ENCODE measurements around the gene TMED6. TPM values are rescaled to one million over a fixed set of nuclear protein-coding genes. Genes with fewer than 3 reads are reported as not detected.

TMED6 gene
- total RNA-seq, 1 experiment from 2014 or later, result 2.4 TPM

- no peaks in the 10 kb centered on the region for H3K27me3 Mint-ChIP-seq (ENCODE audit: insufficient read depth, unreplicated experiment)
- H3K9me3 Mint-ChIP-seq (ENCODE audit: unreplicated experiment), result no peaks in the 10 kb centered on the region
- Histone ChIP-seq H3K9me3 (no peaks in the 10 kb centered on the region), H3K4me1 (peaks cover 26% of the 10 kb centered on the region), H3K4me3 (ENCODE audit: low read depth, low read length) (no peak overlapping the region), H3K36me3 (ENCODE audit: control insufficient read depth, insufficient read depth, low read length) (peaks cover 19% of the 10 kb centered on the region), H3K27me3 (replicated peaks; ENCODE audit: control insufficient read depth, insufficient read depth, low read length) (no peaks in the 10 kb centered on the region)
- DNase-seq, result peak in 1 of 2 experiments; percentile 29
- peak overlapping the region; percentile 56 for H3K4me3 Mint-ChIP-seq (ENCODE audit: unreplicated experiment)
- peak overlapping the region; percentile 70 for H3K27ac Mint-ChIP-seq (ENCODE audit: unreplicated experiment)
- no TSS peak for BruUV-seq (replicated peaks)
- H3K4me1 Mint-ChIP-seq (ENCODE audit: low read depth, unreplicated experiment), result peaks cover 31% of the 10 kb centered on the region
- POLR2A ChIA-PET, result interaction anchor here (0.6 to 1.7 kb wide), 2 partner anchors 8 to 193 kb away, joined by 3 to 7 read pairs; no protein-coding TSS in a partner anchor
- intact Hi-C loops (cut with micrococcal nuclease; ENCODE audit: unreplicated experiment), result no loop called here
- peaks cover 100% of the 10 kb centered on the region for H3K36me3 Mint-ChIP-seq (ENCODE audit: insufficient read depth, unreplicated experiment)
- CTCF ChIA-PET, result interaction anchor here (0.9 to 1.4 kb wide), 2 partner anchors 138 to 175 kb away, joined by 4 read pairs; no protein-coding TSS in a partner anchor
- TF ChIP-seq, protein P1, sequence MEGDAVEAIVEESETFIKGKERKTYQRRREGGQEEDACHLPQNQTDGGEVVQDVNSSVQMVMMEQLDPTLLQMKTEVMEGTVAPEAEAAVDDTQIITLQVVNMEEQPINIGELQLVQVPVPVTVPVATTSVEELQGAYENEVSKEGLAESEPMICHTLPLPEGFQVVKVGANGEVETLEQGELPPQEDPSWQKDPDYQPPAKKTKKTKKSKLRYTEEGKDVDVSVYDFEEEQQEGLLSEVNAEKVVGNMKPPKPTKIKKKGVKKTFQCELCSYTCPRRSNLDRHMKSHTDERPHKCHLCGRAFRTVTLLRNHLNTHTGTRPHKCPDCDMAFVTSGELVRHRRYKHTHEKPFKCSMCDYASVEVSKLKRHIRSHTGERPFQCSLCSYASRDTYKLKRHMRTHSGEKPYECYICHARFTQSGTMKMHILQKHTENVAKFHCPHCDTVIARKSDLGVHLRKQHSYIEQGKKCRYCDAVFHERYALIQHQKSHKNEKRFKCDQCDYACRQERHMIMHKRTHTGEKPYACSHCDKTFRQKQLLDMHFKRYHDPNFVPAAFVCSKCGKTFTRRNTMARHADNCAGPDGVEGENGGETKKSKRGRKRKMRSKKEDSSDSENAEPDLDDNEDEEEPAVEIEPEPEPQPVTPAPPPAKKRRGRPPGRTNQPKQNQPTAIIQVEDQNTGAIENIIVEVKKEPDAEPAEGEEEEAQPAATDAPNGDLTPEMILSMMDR (IDR thresholded peaks at IDR 0.05; ENCODE audit: insufficient read depth in 1 of 2, low read depth in 1 of 2, low read length in 1 of 2, severe bottlenecking in 1 of 2, unreplicated experiment in 1 of 2), result no peak
These were observed 25.8 kb downstream of the TMED6 start for GRCh38 chr16:69325784-69326171.

DNA sequence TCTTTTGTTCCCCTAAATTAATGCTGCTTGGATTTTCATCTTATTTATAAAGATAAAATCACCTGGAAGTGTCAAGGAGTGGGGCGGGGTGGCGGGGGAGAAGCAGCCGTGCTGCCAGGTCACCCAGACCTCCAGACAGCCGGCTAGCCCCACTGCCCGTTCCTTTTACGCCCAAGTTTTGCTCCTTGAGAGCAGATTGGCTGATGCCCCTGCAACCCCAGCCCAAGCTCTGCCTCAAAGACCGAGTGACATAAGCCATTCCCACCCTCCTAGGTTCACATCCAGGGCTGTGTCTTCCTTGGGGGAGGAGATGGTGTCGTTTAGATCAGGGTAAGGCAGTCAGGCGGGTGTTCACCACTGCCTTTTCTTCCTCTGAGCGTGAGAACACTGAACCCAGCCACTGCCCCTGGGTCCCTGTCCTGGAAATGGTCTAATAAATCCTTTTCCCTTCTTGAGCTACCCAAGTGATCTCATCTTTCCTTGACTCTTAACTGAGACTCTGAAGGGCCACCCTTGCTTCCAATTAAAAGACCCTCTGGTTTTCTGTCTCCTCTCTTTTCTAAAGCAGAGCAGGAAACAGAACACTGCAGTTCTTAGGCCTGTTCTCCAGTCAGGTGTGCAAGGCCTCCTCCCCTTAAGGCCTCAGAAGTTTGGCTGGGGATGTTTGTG is 26.9 kb downstream of the TMED6 start:
- Mint-ChIP-seq H3K4me1 (ENCODE audit: low read depth, unreplicated experiment) (peaks cover 31% of the 10 kb centered on the region), H3K9me3 (ENCODE audit: unreplicated experiment) (no peaks in the 10 kb centered on the region), H3K4me3 (ENCODE audit: unreplicated experiment) (peak overlapping the region; percentile 6), H3K27ac (ENCODE audit: unreplicated experiment) (no peak overlapping the region), H3K27me3 (ENCODE audit: insufficient read depth, unreplicated experiment) (no peaks in the 10 kb centered on the region), H3K36me3 (ENCODE audit: insufficient read depth, unreplicated experiment) (peaks cover 97% of the 10 kb centered on the region)
- no peak for DNase-seq
- Histone ChIP-seq H3K27me3 (replicated peaks; ENCODE audit: control insufficient read depth, insufficient read depth, low read length) (no peaks in the 10 kb centered on the region), H3K4me3 (ENCODE audit: low read depth, low read length) (no peak overlapping the region), H3K9me3 (no peaks in the 10 kb centered on the region), H3K36me3 (ENCODE audit: control insufficient read depth, insufficient read depth, low read length) (peaks cover 22% of the 10 kb centered on the region), H3K4me1 (peaks cover 26% of the 10 kb centered on the region)
- intact Hi-C loops (cut with micrococcal nuclease; ENCODE audit: unreplicated experiment), result no loop called here
- POLR2A ChIA-PET, result interaction anchor here (0.6 kb wide), 1 partner anchor 61 kb away, joined by 3 read pairs; no protein-coding TSS in a partner anchor
- BruUV-seq (replicated peaks), result TSS peak; percentile 67
- CTCF ChIA-PET, result interaction anchor here (0.9 kb wide), 1 partner anchor 137 kb away, joined by 4 read pairs; no protein-coding TSS in a partner anchor
- TF ChIP-seq, protein P1 (IDR thresholded peaks at IDR 0.05; ENCODE audit: insufficient read depth in 1 of 2, low read depth in 1 of 2, low read length in 1 of 2, severe bottlenecking in 1 of 2, unreplicated experiment in 1 of 2), result no peak

- Mint-ChIP-seq H3K27ac (ENCODE audit: unreplicated experiment) (no peak overlapping the region), H3K4me3 (ENCODE audit: unreplicated experiment) (no peak overlapping the region), H3K27me3 (ENCODE audit: insufficient read depth, unreplicated experiment) (no peaks in the 10 kb centered on the region), H3K9me3 (ENCODE audit: unreplicated experiment) (no peaks in the 10 kb centered on the region), H3K36me3 (ENCODE audit: insufficient read depth, unreplicated experiment) (peaks cover 97% of the 10 kb centered on the region), H3K4me1 (ENCODE audit: low read depth, unreplicated experiment) (peaks cover 29% of the 10 kb centered on the region)
- Histone ChIP-seq H3K36me3 (ENCODE audit: control insufficient read depth, insufficient read depth, low read length) (peaks cover 23% of the 10 kb centered on the region), H3K4me1 (peaks cover 22% of the 10 kb centered on the region), H3K4me3 (ENCODE audit: low read depth, low read length) (no peak overlapping the region), H3K27me3 (replicated peaks; ENCODE audit: control insufficient read depth, insufficient read depth, low read length) (no peaks in the 10 kb centered on the region), H3K9me3 (no peaks in the 10 kb centered on the region)
- TF ChIP-seq, protein P1 (IDR thresholded peaks at IDR 0.05; ENCODE audit: insufficient read depth in 1 of 2, low read depth in 1 of 2, low read length in 1 of 2, severe bottlenecking in 1 of 2, unreplicated experiment in 1 of 2), result no peak
- no peak for DNase-seq
- POLR2A ChIA-PET, result no interaction called here
- CTCF ChIA-PET, result interaction anchor here (0.5 kb wide), 1 partner anchor 12 kb away, joined by 5 read pairs; no protein-coding TSS in a partner anchor
- intact Hi-C loops (cut with micrococcal nuclease; ENCODE audit: unreplicated experiment), result no loop called here
- BruUV-seq (replicated peaks), result no TSS peak
These were observed 27.5 kb downstream of the TMED6 start for GRCh38 chr16:69324013-69324531.
